HG03432 (cell line): ENCODE data around the gene MCM3AP.
A peak's percentile ranks its signal among the peaks of the same experiment; 100 is the strongest.

Experiments used
- ATAC-seq: cut with Tn5 transposase; IDR thresholded peaks from one replicate; pipeline ENCODE4 v1.9.1; 2021; ENCODE audit warnings: mild to moderate bottlenecking, moderate library complexity; ENCODE audit not compliant: unreplicated experiment

MCM3AP gene

DNA sequence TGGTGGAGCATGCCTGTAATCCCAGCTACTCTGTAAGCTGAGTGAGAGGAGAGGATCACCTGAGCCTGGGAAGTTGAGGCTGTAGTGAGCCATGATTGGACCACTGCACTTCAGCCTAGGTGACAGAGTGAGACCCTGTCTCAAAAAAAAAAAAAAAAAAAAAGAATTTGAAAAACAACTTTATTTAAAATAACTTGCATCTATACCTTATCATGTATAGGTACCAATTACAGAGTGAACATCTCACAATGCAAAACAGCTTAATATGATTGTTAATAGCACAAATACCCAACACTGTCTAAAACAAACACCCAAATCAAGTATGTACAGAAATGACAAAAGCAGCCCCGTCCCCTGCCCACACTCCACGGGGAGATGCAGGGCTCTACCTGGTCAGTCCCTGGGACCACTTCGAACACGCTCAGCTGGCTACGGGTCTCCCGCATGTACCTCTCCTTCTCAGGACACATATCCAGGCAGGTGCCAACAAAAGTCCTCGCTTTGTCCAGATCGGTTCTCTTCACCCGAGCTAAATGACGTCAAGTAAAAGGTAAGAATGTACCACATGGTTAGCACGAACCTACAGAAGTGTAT lies 10.5 kb downstream of the MCM3AP start:
- ATAC-seq = no peak

DNA sequence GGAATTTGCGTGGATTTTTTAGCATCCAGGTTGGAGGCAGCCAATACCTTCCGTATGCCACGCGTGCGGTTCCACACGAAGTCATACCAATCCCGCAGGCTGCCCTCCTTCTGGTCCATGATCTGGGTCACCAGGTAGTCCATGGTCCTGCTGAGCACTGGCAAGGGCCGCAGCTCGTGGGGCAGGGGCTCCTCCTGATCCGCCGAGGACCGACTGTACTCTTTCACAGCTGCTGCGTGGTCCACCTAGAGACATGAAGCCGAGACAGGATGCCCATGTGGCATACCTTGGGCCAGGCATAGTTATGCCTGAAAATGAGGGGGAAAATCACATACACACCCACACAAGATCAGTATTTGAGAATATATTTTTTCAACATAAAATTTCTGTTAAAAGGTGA lies 12.1 kb downstream of the MCM3AP start:
- ATAC-seq = no peak

DNA sequence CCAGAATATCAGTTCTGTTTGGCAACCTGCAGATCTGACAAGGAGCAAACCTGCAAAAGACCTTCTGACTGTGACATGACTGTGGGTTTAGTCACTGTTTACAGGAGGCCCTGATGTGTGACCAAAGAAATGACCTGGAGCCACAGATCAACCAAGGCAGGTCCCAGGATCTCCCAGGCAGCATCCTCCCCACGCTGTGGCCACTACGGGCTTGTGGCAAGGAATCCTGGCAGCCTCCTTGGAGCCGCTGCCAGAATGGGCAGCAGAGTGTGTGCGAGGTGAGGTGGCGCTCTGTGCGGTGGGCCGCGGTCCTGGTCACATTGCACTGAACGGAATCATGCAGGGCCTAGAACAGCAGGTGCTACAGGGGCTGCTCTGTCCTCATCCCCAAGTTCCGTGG lies 15.9 kb downstream of the MCM3AP start:
- ATAC-seq = no peak

DNA sequence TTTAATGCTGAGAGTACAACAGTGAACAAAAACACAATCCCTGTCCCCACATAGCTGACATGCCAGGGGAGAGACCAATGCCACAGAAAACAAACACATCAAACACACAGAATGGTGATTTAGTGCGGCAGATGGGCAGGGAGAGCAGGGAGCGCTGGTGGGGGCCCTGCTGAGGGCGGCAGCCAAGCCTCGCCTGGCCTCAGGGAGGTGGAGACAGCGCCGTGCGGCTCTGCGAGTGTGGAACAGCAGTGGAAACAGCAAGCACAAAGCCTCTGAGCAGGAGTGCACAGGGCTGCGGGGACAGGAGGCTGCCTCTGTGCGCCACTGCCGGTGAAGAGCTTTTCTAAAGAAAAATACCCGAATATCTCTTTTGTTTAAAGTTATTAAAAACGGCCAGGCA lies 17.0 kb downstream of the MCM3AP start:
- ATAC-seq = no peak

DNA sequence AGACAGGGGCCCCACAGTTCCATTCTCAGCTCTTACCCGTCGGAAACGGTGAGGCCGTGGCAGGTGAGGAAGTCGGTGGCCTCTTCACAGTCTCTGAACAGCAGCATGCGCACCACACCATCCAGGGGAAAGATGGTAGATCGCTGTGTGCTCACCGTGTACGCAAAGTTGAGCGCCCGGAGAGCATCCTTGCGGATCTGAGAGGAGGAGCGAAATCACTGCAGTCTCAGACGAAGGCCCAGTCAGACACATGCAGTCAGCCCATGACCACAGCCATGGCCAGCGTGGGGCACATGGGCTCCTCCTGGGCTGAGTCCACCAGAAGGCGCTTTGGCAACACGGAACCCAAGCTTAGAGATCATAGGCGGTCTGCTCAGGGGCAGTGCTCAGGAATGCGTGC lies 18.5 kb downstream of the MCM3AP start:
- ATAC-seq = no peak

DNA sequence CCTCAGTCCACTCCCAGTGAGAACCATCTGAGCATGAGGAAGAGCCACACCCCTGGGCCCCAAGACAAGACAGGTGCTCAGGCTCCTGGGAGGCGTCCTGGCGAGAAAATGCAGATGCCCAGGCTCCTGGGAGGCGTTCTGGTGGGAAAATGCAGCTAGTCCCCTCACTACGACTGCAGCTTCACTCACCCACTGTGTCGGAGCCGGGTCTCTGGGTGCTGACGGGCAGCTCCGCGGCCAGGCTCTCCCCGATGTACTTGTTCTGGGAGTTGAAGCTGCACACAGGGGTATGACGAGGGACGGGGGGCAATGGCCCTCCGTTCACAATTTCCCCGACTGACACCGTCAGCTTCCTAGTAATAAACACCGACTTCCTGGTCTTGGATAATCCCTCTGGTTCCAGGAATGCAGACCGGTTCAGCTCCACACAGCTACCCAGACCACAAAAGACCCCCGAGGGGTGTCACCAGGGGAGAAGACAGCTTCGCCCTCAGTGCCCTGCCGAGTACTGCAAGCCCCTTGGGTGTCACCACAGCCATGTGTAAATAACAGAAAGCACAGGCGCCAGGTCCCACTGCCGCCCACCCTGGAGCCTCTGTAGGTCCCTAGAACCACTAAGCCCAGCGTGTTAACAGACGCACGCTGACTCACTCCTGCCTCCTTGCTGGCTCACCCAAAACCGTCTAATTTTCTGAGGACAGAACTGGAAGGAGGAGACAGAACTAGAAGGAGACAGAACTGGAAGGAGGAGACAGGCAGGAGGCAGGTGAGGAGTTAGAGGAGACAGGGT lies 19.5 kb downstream of the MCM3AP start:
- ATAC-seq = no peak

DNA sequence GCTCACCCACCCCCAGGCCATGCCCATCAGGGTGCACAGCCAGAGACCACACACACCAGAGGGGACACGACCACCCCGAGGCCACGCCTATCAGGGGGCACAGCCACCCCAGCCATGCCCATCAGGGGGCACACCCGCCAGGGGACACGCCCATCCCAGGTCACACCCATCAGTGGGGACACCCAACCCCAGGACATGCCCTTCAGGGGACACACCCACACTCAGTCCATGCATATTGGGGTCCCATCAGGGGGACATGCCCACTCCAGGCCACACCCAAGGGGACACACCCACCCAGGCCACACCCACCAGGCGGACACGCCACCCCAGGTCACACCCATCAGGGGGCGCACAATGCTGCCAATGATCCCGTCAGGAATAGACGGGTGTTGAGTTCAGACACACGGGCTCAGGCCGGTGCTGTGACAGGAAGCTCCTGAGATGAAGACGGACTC lies 20.7 kb downstream of the MCM3AP start:
- ATAC-seq = no peak

DNA sequence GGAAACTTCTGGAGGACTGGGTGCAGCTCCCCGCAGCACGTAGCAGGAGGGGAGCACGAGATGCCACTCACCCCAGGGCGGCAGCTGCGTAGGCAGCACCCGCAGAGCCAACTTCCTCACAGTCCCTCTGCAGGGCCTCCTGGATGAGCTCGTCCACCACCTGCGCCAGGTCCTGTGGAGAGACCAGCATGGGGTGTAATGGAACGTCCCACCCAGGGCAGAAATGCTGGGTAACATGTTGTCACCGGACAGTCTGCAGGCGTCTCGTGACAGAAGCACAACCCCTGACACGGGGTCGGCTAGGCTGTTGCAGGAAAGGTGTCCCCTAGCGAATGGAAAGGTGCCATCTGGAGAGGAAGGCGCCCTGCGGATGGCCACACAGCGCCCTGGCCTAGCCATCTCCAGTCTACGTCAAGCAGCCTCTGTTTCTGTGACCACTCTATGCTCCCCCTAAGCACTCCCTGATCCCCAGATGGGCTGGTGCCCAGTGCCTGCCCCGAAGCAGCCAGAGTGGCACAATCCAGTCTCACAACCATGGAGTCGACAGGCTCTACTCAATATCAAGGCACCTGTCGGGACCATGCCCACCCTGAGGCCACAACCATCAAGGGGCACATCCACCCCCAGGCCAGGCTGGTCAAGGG lies 21.2 kb downstream of the MCM3AP start:
- no peak for ATAC-seq

DNA sequence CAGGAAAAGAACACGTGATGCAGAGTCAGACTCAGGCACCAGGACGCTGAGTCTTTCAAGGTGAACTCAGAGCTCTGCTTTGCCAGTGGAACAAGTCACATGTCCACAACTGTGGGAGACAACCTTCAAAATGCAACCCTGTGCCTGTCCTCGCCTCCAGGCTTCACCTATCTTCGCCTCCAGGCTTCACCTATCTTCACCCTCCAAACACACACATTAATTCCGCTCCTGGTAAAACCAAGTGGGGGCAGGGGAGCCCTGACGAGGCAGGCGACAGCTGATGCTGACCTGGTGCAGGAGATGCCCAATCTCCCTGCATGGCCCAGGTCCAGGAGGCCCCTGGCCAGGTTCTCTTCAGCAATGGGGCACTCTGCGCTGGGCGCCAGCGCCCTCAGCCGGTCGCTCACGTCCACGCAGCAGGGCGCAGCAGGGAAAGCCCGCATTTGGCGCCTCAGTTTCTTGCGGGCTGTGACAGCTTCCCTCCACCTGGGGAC lies 28.9 kb downstream of the MCM3AP start:
- no peak for ATAC-seq

DNA sequence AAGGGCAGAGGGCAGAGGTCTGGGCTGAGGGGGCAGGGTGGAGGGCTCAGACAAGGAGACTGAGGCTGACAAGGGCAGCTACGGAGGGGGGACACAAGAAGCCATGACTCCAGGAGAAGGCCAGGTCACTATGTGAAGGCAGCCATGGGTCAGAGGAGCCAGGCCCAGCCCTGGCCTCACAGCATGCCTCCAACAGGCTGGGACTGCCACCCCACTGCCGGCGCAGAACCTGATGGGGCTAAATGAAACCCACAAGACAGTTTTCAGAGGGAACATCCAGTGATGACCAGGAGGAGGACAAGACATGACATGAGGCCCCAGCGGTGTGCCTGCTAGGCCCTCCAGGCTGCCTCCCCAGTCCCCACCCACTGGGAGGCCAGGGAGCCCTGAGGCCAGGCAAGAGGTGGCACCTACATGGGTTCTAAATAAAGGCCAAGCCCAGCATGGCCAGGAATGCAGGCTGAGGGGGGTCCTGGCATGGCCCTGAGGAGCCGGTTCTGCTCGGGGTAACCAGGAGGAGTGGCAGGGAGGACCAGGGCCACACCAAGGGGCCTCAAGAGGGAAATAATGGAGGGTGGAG lies 29.6 kb downstream of the MCM3AP start:
- no peak for ATAC-seq

DNA sequence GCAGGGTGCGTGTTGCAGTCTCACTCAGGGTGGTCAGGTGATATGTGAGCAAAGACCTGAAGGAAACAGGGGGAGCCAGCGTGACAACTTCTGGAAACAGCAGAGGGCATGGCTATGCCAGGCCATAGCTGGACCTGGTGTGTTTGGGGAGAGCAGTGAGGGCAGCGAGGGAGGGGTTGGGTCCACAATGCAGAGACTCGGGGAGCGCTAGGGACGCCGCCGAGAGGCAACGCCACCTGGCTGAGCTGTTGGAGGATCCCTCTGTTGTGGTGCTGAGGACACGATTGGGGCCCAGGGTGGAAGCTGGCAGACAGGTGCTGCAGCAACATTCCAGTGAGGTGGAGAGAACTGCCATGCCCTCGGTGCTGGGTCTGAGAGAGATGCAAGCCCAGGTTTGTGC lies 30.2 kb downstream of the MCM3AP start:
- ATAC-seq = no peak

DNA sequence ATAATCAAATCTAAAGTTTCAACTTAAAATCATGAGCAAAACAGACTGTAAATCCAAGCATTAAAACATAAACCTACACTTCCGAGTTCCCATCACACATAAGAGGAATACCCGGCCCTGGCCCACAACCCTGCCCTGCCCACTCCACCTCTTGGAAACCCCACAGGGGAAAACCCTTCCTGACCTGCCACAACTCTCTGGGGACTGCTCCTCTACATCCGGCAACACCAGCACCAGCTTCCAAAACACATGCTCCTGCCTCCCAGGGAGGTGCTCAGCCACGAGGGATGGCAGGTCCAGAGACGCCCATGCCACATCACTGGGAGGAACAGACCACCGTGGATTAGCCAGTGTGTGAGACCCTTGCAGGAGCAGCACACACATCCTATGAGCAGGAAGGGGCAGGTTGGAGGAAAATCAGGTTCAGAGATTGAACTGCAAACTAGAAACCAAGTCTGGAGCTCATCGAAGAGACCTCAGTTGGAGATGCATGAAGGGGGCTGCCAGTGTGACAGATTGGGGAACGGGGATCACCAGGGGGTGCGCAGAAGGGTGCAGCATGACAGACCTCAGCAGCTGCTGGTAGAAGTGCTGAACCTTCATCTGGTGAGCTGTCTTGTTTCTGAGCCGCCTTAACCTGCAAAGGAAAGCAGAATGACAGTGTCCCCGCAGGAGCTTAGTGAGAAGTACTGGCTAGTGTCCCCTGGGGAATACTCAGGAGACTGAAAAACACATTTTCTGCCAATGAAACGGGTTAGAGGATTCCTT lies 31.0 kb downstream of the MCM3AP start:
- ATAC-seq = peak; percentile 57

DNA sequence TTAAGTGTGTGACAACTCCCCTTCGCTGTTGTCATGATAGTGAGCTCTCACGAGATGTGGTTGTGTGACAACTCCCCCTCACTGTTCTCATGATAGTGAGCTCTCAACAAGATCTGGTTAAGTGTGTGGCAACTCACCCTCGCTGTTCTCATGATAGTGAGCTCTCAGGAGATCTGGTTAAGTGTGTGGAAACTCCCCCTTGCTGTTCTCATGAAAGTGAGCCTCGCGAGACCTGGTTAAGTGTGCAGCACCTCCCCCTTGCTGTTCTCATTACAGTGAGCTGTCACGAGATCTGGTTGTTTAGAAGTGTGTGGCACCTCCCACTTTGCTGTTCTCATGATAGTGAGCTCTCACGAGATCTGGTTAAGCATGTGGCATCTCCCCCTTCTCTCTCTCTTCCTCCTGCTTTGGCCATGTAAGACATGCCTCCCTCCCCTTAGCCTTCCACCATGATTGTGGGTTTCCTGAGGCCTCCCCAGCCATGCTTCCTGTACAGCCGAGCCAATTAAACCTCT lies 31.7 kb downstream of the MCM3AP start:
- no peak for ATAC-seq

DNA sequence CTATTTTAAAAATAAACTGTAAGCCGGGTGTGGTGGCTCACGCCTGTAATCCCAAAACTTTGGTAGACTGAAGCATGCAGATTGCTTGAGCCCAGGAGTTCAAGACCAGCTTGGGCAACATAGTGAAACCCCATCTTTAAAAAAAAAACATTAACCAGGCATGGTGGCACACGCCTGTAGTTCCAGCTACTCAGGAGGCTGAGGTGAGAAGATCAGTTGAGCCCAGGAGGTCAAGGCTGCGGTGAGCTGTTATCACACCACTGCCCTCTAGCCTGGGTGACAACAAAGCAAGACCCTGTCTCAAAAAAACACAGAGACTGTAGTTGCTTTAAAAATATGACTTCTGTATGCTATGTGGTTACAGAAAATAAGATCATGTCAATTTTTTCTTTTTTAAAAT lies 32.6 kb downstream of the MCM3AP start:
- ATAC-seq = no peak

DNA sequence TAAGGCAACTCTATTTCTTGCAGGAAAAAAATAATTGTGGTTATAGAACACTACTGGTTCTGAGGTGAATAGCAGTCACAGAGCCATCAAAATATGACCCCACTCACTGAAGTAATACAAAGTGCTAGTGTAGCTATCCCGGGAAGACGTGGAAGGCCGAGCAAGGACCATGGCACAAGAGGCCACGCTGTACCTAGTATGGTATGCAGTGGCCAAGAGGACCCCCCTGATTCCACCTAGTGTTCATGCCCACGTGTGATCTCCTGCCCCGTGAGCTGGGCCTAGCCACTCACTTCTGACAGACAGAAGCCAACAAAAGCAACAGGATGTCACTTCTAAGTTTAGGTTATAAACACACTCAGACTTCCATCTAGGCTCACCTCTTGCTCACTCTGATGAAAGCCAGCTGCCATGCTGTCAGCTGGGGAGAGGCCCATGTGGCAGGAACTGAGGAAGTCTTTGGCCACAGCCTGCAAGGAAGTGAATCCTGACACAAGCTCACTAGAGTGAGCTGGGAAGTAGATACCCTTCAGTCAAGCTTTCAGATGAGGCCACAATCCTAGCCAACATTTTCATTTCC lies 35.2 kb downstream of the MCM3AP start:
- no peak for ATAC-seq

DNA sequence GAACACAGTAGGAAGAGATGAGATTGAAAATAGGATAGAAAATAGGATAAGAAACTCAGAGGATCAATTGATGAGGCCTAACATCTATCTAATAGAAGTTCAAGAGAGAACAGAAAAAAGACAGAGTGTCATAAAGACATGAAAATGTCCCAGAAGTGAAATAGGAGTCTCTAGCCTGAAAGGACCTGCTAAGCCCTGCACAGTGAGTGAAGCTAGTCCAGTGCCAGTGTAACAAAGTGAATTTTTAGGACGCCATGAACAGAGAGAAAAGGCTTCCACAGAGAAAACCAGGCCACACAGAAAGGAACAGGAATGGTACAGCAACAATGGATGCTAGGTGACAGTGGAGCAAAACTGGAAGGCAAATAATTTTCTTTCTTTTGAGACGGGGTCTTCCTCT lies 36.6 kb downstream of the MCM3AP start:
- no peak for ATAC-seq

DNA sequence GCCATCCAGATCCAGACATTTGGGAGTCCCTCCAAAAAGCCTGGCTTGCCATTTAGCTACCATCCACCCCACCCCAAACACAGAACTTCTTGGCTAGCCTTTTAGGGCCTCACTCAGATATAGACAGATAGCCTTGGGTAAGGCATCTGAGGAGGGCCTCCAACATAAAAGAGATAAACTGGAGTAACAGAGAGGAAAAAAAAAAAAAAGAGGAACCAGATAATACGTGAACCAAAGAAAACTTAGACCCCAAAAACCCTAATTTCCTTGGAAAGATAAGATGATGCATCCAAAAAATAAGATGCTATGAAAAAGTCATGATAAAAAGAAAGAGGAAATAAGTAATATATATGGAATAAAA lies 37.0 kb downstream of the MCM3AP start:
- no peak for ATAC-seq

DNA sequence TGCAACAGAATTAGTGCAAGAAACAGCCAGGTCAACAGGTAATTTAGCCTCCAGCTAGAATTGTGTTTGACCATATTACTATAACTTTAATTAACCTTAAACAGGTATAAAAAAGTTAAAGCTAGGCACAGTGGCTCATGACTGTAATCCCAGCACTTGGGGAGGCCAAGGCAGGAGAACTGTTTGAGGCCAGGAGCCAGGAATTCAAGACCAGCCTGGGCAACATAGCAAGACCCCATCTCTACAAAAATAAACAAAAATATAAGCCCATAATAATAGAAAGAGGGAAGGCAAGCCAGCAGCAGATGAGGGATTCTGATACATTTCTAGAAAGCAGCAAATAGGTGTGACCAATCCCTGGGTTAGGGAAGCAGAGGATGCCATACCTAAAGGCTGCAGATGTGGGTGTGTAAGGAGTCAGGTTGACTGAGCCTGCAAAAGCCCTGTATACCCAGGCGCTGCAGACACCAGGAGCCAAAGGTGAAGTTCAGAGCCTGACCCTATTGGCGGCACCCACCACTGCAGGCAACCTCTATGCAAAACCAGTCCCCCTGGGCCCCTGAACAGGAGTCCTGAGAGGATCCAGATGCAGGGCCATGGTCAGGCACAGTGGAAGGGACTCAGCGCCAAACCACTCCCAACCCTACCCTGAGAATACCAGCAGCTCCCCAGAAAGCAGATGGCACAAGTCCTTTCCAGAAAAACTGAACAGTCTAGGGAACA lies 37.6 kb downstream of the MCM3AP start:
- no peak for ATAC-seq

DNA sequence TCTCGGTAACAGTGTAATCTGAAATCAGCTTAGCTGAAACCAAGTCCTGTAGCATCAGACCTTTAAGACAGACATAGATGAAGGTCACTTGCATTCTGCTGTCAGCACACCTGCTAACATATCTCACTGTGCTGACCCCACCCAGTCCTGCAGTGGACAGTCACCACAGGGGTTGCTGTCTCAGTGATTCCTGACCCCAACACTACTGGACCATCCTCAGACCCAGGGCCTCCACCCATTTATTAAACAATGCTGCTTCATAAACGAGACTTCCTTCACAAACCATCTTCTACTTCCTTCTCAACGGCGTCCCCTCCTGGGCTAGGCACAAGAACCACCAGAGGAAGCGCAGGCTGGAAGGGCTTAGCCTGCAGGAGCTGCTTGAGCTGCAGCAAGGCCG lies 39.1 kb downstream of the MCM3AP start:
- no peak for ATAC-seq
